GM23338 (cell line): ENCODE measurements around the gene RFPL2. TPM values are rescaled to one million over a fixed set of nuclear protein-coding genes. Genes with fewer than 3 reads are reported as not detected.
A peak's percentile ranks its signal among the peaks of the same experiment; 100 is the strongest.

ENCODE experiments used
- ATAC-seq: fragments of 200-7000 bp; cut with Tn5 transposase; 3 replicates; pipeline ENCODE4 v1.9.1; 2020
- DNase-seq: peaks from one replicate; pipeline ENCODE4 v3.0.0-alpha.2; 2015; ENCODE audit warnings: low spot score
- H2AFZ ChIP-seq: fragments of 200-600 bp; sonication (generic); 2 replicates; pipeline ENCODE4 v1.8.0; 2016; ENCODE audit warnings: antibody characterized with exemption, mild to moderate bottlenecking, moderate library complexity
- H3F3A ChIP-seq: fragments of 200-600 bp; sonication (generic); replicated peaks from 2 replicates; pipeline ENCODE4 v1.8.0; 2017; ENCODE audit warnings: antibody characterized with exemption, mixed run types, low read depth
- H3K27ac ChIP-seq: fragments of 200-600 bp; sonication (generic); 2 replicates; pipeline ENCODE4 v1.6.1; 2016; ENCODE audit warnings: low read depth
- H3K27me3 ChIP-seq: fragments of 200-600 bp; sonication (generic); 2 replicates; pipeline ENCODE4 v1.8.0; 2016; ENCODE audit warnings: mild to moderate bottlenecking, mixed run types, moderate library complexity; ENCODE audit not compliant: insufficient read depth
- H3K36me3 ChIP-seq: fragments of 200-600 bp; sonication (generic); 2 replicates; pipeline ENCODE4 v1.8.0; 2016; ENCODE audit warnings: mild to moderate bottlenecking; ENCODE audit not compliant: insufficient read depth
- H3K4me1 ChIP-seq: fragments of 200-600 bp; sonication (generic); 2 replicates; pipeline ENCODE4 v1.8.0; 2016; ENCODE audit warnings: mild to moderate bottlenecking, moderate library complexity; ENCODE audit not compliant: insufficient read depth
- H3K4me2 ChIP-seq: fragments of 200-600 bp; sonication (generic); 2 replicates; pipeline ENCODE4 v1.7.1; 2017; ENCODE audit warnings: mixed run types
- H3K4me3 ChIP-seq: fragments of 200-600 bp; sonication (generic); 2 replicates; pipeline ENCODE4 v1.6.1; 2016; ENCODE audit warnings: mixed run types
- H3K79me2 ChIP-seq: fragments of 200-600 bp; sonication (generic); replicated peaks from 2 replicates; pipeline ENCODE4 v1.8.0; 2017; ENCODE audit warnings: mild to moderate bottlenecking; ENCODE audit not compliant: insufficient read depth
- H3K9me2 ChIP-seq: fragments of 200-600 bp; sonication (generic); 2 replicates; pipeline ENCODE4 v1.8.0; 2017; ENCODE audit not compliant: insufficient read depth
- H4K20me1 ChIP-seq: fragments of 200-600 bp; sonication (generic); replicated peaks from 2 replicates; pipeline ENCODE4 v1.8.0; 2017; ENCODE audit warnings: mild to moderate bottlenecking; ENCODE audit not compliant: insufficient read depth
- H3K27ac Mint-ChIP-seq: 2 replicates; pipeline ENCODE4 v1.8.0; 2020; ENCODE audit warnings: inconsistent platforms, mild to moderate bottlenecking, moderate library complexity, mixed read lengths
- H3K27me3 Mint-ChIP-seq: 3 replicates; pipeline ENCODE4 v1.8.0; 2022; ENCODE audit warnings: low read depth, mild to moderate bottlenecking, moderate library complexity, mixed read lengths, inconsistent platforms; ENCODE audit not compliant: insufficient read depth, poor library complexity
- H3K36me3 Mint-ChIP-seq: 3 replicates; pipeline ENCODE4 v1.8.0; 2021; ENCODE audit warnings: low read depth, mild to moderate bottlenecking, inconsistent platforms, moderate library complexity, mixed read lengths
- H3K4me1 Mint-ChIP-seq: 3 replicates; pipeline ENCODE4 v1.8.0; 2020; ENCODE audit warnings: mild to moderate bottlenecking, inconsistent platforms, mixed read lengths
- H3K4me3 Mint-ChIP-seq: 3 replicates; pipeline ENCODE4 v1.8.0; 2021; ENCODE audit warnings: moderate library complexity, mild to moderate bottlenecking, inconsistent platforms, mixed read lengths
- H3K9me3 Mint-ChIP-seq: 3 replicates; pipeline ENCODE4 v1.8.0; 2020; ENCODE audit warnings: moderate library complexity, mild to moderate bottlenecking, inconsistent platforms, mixed read lengths
- CREB1 ChIP-seq: fragments of 250-450 bp; sonication (Bioruptor Pico); IDR thresholded peaks from 2 replicates; pipeline ENCODE4 v1.5.0; 2020; ENCODE audit warnings: low read depth, mild to moderate bottlenecking, moderate library complexity
- CTCF ChIP-seq, 2 experiments: fragments of 200-600 bp in 1 of 2; sonication (generic) in 1 of 2; conservative IDR thresholded peaks; 2 replicates each; pipeline versions ENCODE4 v1.5.1 to v1.6.1; 2016 to 2017; ENCODE audit warnings: antibody characterized with exemption in 2 of 2, low read depth in 2 of 2, mild to moderate bottlenecking in 2 of 2, moderate library complexity in 1 of 2
- ETS1 ChIP-seq: IDR thresholded peaks from 2 replicates; pipeline ENCODE4 v1.6.1; 2016; ENCODE audit warnings: antibody characterized with exemption
- EZH2 ChIP-seq: fragments of 200-600 bp; sonication (generic); IDR thresholded peaks from one replicate; pipeline ENCODE4 v1.8.0; 2017; ENCODE audit warnings: antibody characterized with exemption, mild to moderate bottlenecking, low read depth; ENCODE audit not compliant: unreplicated experiment
- EZH2phosphoT487 ChIP-seq: fragments of 200-600 bp; sonication (generic); IDR thresholded peaks from one replicate; pipeline ENCODE4 v1.8.1; 2018; ENCODE audit warnings: antibody characterized with exemption; ENCODE audit not compliant: unreplicated experiment
- JUNB ChIP-seq: IDR thresholded peaks from one replicate; pipeline ENCODE4 v1.6.1; 2016; ENCODE audit warnings: antibody characterized with exemption; ENCODE audit not compliant: unreplicated experiment
- NANOG ChIP-seq: IDR thresholded peaks from 2 replicates; pipeline ENCODE4 v1.6.1; 2016; ENCODE audit warnings: antibody characterized with exemption, borderline replicate concordance
- POLR2AphosphoS5 ChIP-seq: IDR thresholded peaks from 2 replicates; pipeline ENCODE4 v1.6.1; 2016; ENCODE audit warnings: antibody characterized with exemption, low read depth
- REST ChIP-seq: IDR thresholded peaks from one replicate; pipeline ENCODE4 v1.6.1; 2018; ENCODE audit warnings: antibody characterized with exemption; ENCODE audit not compliant: unreplicated experiment
- STAT1 ChIP-seq: IDR thresholded peaks from one replicate; pipeline ENCODE4 v1.6.1; 2016; ENCODE audit warnings: antibody characterized with exemption; ENCODE audit not compliant: unreplicated experiment
- ZNF114 ChIP-seq: fragments of 250-450 bp; sonication (Bioruptor Pico); IDR thresholded peaks from 2 replicates; pipeline ENCODE4 v1.5.0; 2020; ENCODE audit warnings: mild to moderate bottlenecking, moderate library complexity
- ZNF331 ChIP-seq: fragments of 250-450 bp; sonication (Bioruptor Pico); IDR thresholded peaks from 2 replicates; pipeline ENCODE4 v1.5.0; 2020; ENCODE audit warnings: low read depth, mild to moderate bottlenecking, moderate library complexity
- ZNF462 ChIP-seq: fragments of 250-450 bp; sonication (Bioruptor Pico); IDR thresholded peaks from 2 replicates; pipeline ENCODE4 v1.5.0; 2020; ENCODE audit warnings: mild to moderate bottlenecking, moderate library complexity
- polyA plus RNA-seq: library from polyadenylated mRNA; unstranded; fragments of >200 nt; fragmentation: Nextera tagmentation; extraction: Ambion mirVana; gene quantifications from 2 replicates; pipeline ENCODE4 v1.2.1, GENCODE V29; 2016
- total RNA-seq: library from RNA; depleted of rRNA; stranded (reverse); fragments of >200 nt; shearing (Covaris generic); gene quantifications from 2 replicates; pipeline ENCODE4 v1.2.3, GENCODE V29; 2014

RFPL2 gene
- total and polyA plus RNA-seq, 2 experiments from 2014 or later: 0.45 TPM; not detected in 1

GRCh38 chr22:32237906-32238305, 33.0 kb upstream of the RFPL2 start:
- H3K27me3 Mint-ChIP-seq: peaks cover 2% of the 10 kb centered on the region
- H3K27ac ChIP-seq: no peak overlapping the region
- no peaks in the 10 kb centered on the region for H3K79me2 ChIP-seq
- H3K27ac Mint-ChIP-seq: no peak overlapping the region
- no peak overlapping the region for H3K4me2 ChIP-seq
- no peaks in the 10 kb centered on the region for H3K9me3 Mint-ChIP-seq
- H3F3A ChIP-seq: no peaks in the 10 kb centered on the region
- no peaks in the 10 kb centered on the region for H3K36me3 Mint-ChIP-seq
- peaks cover 6% of the 10 kb centered on the region for H3K4me1 Mint-ChIP-seq
- H3K9me2 ChIP-seq: peaks cover 10% of the 10 kb centered on the region; the same call in 1 of the 2 replicates
- H3K36me3 ChIP-seq: no peaks in the 10 kb centered on the region
- no peak for ATAC-seq
- no peak overlapping the region for H2AFZ ChIP-seq
- no peaks in the 10 kb centered on the region for H4K20me1 ChIP-seq
- no peak overlapping the region for H3K4me3 Mint-ChIP-seq
- peak; percentile 14 for DNase-seq
- TF ChIP-seq ETS1 (no peak), EZH2phosphoT487 (no peak), EZH2 (no peak), ZNF114 (CRISPR knock-in tag) (no peak), POLR2AphosphoS5 (no peak), JUNB (no peak), ZNF462 (CRISPR knock-in tag) (no peak), CREB1 (CRISPR knock-in tag) (no peak), NANOG (no peak), REST (no peak), CTCF (conservative IDR thresholded peaks at IDR 0.05; ENCODE audit: low read depth in 2 of 2) (no peak), ZNF331 (no peak), STAT1 (no peak)
- no peaks in the 10 kb centered on the region for H3K4me1 ChIP-seq
- H3K4me3 ChIP-seq: no peak overlapping the region
- 0 out of 2 replicates have a peak, but pooled peaks cover 4% of the 10 kb centered on the region for H3K27me3 ChIP-seq
